ENCODE measurements around the gene CAND2.
A peak's percentile ranks its signal among the peaks of the same experiment; 100 is the strongest.

Gene CAND2

DNA sequence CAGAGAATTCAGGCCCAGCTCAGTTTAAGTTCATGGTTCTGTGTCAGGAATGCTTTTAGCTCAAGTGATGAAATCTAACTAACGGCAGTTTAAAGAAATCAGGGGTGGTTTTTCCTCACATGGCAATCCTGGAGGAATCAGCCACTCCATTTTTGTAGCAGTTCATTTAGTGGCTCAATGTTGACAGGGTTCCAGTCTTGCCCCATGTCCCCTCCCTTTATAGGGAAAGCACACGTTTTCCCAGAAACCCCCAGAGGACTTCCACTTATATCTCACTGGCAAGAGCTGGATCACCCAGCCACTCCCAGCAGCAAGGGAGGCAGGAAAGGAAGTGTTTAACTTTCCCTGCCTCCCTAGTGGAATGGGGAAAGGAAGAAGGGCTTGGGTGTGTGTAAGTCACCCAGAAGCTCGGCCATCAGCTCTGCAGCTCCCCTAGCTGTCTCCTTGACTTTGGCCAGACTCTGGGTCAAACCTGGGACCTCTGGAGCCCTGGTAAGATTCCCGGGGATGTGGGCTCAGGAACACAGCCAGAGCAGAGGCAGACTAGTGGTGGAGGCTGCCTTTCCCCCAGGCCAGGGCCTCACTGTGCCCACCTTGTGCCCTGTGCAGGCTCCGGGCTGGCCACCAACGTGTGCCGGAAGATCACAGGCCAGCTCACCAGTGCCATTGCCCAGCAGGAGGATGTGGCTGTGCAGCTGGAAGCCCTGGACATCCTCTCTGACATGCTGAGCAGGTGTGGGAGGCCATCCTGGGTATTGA, 11.3 kb downstream of the CAND2 start:
- no peak for DNase-seq

DNA sequence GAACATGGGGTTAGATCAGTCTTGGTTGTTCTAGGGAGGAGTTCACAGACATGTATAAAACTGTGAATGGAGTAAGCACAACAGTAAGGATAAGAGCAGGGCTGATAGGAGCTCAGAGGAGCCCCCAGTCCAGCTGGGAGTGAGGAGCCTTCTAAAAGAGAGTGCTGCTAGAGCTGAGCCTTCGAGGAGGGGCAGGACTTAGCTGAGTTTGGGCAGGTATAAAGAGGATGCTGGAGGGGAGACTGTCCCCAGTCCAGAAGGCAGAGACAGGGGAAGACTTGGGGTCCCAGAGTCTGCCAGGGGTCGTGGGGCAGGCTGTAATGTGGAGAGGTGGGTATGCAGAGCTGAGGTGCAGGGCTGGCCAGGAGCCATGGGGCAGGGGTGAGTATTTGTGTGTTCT, 12.1 kb downstream of the CAND2 start:
- no peak for DNase-seq

DNA sequence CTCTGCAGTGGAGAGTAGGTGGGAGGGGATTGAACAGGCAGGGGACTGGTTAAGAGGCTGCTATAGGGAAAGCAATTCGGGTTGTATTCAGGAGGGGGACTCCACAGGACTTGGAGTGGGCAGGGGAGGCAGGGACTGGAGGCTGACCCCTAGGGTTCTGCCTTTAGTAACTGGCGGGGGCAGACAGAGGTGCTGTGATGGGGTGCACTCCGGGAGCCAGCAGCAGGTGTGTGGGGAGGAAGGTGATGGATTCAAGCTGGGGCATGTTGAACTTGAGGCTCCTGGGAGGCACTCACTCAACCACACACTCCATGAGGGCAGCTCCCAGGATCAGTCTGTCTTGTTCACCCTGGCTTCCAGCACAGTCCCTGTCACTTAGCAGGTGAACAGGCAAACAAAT, 12.5 kb downstream of the CAND2 start:
- no peak for DNase-seq

DNA sequence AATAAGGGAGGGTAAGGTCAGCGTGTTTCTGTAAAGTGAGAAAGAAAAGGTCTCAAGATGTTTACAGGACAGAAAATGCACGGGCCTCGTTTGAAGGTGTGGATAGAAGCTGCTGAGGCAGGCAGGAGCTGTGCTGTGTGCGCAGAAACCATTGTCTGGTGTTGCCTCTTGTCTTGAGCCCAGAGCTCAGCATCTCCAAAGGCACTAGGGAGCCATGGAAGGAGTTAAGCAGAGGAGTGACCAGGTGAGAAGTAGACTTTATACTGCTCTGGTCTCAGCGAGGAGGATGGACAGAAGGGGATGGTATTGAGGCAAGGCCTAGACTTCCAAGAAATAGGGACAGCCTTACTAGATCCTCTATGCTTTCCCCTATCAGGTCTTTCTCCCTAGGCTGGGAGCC, 13.0 kb downstream of the CAND2 start:
- no peak for DNase-seq

DNA sequence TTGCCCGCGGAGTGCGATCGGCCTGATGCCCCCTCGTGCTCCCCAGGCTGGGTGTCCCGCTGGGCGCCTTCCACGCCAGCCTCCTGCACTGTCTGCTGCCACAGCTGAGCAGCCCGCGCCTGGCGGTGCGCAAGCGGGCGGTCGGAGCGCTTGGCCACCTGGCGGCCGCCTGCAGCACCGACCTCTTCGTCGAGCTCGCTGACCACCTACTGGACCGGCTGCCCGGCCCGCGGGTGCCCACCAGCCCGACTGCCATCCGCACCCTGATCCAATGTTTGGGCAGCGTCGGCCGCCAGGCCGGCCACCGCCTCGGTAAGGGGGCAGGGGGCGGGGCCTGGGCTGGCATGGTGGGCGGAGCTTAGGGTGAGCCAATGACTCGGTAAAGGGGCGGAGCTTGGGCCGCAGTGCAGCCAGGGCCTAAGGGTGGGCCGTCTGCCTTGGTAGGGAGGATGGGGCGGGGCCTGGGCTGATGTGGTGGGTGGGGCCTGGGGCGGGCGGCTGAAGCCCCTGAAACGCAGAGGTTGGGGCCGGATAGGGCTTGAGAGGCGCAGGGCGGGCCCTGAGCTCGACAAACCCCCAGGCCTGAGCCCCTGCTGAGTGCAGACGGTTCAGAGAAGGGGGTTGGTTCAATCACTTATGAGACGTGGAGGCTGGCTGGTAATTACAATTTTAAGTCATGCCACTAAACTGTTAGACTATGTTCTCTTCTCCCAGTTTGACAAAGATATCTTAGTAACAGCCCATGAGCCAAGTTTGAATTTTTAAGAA, 13.7 kb downstream of the CAND2 start:
- DNase-seq: peak; percentile 94

DNA sequence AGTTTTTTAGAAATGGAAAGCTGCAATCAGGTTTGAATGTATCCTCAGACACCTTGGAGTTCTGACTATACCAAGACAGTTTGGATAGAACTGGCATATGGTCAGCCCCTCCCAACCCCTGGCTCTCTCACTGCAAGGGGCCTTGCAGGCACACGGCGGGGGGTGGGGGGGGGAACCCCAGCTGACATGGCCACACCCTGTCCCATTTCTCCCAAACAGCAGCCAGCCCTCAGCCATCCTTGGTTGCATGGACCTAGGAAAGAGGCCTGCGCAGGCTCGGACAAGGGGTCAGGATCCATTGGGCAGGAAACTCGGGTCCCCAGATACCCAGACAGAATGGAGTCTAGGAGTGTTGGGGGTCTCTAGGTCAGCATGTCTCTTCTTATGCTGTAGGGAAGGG, 14.5 kb downstream of the CAND2 start:
- DNase-seq: no peak

DNA sequence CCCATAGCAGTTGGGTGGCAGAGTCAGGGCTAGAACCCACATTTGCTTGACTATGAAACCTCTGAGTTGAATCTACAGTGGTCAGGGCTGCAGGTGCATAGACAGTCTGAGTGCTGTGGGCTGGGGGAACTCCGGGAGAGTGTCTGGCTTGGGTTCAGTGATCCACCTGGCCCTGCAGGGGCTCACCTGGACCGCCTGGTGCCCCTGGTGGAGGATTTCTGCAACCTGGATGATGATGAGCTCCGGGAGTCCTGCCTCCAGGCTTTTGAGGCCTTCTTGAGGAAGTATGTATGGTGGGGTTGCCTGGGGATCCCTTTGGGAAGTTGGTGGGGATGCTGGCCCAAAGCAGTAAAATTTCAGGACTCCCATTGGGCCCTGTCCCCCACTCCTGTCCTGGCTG, 16.3 kb downstream of the CAND2 start:
- DNase-seq: no peak

DNA sequence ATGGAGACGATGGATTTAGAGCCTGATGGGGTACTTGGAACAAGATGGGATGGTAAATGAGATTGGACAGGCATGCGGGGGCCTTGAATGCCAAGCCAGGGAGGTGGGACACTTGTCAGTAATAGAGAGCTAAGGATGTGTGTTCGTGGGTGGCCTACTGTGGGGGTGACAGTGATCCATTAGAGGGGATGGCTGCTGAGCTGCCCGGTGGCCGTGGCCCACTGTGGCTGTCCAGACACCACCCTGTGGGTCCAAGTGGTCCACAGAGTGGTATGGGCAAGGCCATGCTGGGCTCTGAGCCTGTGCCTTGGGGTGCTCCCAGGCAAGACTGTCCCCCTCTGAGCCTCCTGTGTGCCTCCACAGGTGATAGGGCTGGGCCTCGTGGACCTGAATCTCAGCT, 17.5 kb downstream of the CAND2 start:
- DNase-seq: no peak

DNA sequence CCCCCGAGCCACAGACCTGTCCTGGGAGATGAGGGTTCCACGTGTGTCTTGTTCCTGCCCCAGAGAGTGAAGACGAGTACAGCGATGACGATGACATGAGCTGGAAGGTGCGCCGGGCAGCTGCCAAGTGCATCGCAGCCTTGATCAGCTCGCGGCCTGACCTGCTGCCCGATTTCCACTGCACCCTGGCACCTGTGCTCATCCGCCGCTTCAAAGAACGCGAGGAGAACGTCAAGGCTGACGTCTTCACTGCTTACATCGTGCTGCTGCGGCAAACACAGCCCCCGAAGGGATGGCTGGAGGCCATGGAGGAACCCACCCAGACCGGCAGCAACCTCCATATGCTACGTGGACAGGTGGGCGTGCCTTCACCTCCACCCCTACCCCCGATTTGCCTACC, 18.6 kb downstream of the CAND2 start:
- DNase-seq: no peak

DNA sequence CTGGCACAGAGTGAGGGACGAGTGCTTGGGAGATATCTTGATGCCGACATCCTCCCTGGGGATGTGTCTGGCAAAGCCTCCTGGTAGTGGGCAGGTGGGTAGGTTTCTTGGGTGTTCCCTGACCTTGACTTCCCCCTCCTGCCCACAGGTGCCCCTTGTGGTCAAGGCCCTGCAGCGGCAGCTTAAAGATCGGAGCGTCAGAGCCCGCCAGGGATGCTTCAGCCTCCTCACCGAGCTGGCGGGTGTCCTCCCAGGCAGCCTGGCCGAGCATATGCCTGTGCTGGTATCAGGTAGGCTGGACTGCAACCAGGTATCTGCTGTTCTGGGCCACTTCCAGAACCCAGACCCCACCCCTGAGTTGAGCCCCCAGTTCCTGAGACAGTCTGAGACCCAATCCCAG, 19.2 kb downstream of the CAND2 start:
- DNase-seq: no peak

DNA sequence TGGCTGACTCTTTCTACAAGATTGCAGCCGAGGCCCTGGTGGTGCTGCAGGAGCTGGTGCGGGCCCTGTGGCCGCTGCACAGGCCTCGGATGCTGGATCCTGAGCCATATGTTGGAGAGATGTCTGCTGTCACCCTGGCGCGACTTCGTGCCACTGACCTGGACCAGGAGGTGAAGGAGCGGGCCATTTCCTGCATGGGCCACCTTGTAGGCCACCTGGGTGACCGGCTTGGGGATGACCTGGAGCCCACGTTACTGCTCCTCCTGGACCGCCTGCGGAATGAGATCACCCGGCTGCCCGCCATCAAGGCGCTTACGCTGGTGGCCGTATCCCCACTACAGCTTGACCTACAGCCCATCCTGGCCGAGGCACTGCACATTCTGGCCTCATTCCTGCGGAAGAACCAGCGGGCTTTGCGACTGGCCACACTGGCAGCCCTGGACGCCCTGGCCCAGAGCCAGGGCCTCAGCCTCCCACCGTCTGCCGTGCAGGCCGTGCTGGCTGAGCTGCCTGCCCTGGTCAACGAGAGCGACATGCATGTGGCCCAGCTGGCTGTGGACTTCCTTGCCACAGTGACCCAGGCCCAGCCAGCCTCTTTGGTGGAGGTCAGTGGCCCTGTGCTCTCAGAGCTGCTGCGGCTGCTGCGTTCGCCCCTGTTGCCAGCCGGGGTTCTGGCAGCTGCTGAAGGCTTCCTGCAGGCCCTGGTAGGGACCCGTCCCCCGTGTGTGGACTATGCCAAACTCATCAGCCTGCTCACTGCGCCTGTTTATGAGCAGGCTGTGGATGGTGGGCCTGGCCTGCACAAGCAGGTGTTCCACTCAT, 20.3 kb downstream of the CAND2 start:
- no peak for DNase-seq

DNA sequence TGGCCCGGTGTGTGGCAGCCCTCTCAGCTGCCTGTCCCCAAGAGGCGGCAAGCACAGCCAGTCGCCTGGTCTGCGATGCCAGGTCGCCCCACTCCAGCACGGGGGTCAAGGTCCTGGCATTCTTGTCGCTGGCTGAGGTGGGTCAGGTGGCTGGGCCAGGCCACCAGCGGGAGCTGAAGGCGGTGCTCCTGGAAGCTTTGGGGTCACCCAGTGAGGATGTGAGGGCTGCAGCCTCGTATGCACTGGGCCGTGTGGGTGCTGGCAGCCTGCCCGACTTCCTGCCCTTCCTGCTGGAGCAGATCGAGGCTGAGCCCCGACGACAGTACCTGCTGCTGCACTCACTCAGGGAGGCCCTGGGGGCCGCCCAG, 20.8 kb downstream of the CAND2 start:
- no peak for DNase-seq

DNA sequence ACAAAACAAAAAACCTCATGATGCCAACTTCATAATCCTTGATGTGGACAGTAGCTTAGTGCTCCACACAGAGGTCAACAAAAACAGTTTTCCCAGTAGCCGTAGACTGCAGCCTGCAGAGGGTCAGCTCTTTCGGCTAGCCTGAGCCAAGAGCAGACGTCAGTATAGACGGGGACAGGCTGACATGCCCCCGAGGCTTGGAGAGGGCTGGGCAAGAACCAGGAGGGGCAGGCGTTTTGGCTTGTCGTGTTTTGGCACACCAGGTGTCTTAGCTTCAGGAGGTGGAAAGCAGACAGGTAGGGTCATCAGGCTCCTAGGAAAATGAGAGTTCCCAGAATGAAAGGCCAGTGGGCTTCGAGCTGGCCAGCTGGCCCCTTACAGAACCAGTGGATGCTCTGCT, 21.8 kb downstream of the CAND2 start:
- DNase-seq: no peak

DNA sequence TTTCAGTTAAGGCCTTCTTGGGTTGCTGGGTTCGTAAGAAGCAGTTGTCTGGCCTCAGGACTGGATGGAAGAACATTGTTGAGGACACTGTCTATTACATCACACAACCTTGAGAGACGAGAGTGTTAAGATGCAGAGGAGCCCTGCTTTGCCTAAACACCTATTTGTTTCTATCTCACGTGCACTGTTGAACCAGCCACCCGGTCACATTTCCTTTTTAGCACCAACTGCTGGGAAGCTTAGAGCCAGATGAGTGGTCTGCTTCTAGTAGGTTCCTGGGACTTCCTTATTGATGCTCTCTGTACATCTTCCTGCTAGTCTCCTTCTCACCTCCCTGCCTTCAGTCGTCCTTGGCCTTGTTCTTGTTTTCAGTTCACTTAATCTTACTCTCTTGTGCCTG, 22.3 kb downstream of the CAND2 start:
- DNase-seq: no peak

DNA sequence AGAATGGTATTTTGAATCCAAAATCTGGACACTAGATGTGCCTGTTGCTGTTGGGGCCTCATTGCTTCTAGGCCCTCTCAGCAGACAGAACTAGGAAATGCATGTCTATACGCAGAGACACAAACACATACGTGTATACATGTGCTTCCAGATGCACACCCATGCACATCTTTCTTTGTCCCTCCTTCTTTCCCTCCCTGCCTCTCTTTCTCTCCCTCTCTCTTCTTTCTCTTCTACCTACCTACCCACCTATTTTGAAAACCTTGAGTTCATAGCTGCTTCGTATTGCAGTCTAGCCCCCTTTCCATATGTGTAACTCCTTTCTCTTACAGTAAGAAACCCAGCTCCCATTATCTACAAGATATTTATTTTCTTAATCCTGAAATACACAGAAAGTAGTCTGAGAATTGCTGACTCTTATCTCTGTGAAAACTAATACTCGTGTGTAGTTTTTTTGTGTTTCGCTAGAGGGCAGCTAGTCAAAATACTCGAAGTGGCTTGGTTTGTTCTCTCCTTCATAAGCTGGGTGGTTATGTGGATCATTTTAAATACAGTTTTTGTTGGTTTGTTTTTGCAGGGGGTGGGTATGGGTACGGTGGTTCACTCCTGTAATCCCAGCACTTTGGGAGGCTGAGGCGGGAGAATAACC, 26.4 kb downstream of the CAND2 start:
- no peak for DNase-seq

DNA sequence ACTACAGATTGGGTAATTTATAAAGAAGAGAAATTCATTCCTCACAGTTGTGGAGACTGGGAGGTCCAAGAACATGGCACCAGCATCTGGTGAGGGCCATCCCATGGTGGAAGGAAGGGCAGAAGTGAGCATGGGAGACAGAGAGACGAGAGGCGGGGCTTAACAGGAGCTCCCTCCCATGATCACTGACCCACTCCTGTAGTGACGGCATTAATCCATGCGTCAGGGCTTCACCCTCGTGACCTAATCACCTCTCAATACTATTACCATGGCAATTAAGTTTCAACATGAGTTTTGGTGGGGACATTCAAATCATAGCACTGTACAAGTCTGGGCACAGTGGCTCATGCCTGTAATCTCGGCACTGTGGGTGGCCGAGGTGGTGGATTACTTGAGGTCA, 27.8 kb downstream of the CAND2 start:
- DNase-seq: no peak

DNA sequence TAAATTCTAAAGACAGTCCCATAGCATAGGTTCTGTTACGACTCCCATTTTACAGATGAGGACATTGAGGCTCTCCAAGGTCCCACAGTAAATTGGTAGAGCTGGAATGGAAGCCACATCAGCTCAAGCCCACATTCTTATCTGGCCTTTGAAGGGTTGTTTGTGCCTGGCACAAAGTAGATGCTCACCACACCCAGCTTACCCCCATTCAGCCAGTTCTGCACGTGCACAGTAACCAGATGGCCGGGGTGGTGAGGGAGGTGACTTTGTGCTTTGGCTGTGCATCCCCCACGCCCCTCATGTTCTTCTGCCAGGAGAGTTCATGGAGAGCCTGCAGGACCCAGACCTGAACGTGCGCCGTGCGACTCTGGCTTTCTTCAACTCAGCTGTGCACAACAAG, 28.7 kb downstream of the CAND2 start:
- DNase-seq: no peak

DNA sequence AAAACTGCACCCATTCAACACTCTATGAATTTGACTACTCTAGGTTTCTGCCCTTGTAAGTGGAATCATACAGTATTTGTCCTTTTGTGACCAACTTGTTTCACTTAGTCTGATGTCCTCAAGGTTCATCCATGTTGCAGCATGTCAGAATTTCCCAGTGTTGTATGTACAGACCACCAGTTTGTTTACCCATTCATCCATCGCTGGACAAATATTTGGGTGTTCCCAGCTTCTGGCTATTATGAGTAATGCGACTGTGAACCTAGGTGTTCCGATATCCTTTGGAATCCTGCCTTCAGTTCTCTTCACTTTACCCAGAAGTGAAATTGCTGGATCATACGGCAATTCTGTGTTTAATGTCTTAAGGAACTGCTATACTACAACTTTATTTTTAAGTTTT, 32.3 kb downstream of the CAND2 start:
- no peak for DNase-seq

DNA sequence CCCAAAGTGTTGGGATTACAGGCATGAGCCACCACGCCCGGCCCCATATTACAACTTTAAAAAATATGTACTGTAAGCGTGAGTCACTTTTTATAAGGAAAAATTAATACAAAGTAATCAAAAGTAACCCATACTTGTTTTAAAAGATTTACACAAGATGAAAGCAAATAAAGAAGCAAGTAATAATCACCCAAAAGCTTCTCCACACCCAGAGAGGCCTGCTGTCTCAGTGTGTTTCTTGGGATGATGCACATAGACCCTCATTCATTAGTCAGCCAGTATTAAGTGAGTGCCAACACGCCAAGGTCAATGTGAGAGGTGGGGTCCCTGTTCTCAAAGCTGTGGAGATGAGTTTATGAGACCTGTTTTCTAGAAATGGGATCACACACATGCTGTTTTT, 32.9 kb downstream of the CAND2 start:
- DNase-seq: no peak

DNA sequence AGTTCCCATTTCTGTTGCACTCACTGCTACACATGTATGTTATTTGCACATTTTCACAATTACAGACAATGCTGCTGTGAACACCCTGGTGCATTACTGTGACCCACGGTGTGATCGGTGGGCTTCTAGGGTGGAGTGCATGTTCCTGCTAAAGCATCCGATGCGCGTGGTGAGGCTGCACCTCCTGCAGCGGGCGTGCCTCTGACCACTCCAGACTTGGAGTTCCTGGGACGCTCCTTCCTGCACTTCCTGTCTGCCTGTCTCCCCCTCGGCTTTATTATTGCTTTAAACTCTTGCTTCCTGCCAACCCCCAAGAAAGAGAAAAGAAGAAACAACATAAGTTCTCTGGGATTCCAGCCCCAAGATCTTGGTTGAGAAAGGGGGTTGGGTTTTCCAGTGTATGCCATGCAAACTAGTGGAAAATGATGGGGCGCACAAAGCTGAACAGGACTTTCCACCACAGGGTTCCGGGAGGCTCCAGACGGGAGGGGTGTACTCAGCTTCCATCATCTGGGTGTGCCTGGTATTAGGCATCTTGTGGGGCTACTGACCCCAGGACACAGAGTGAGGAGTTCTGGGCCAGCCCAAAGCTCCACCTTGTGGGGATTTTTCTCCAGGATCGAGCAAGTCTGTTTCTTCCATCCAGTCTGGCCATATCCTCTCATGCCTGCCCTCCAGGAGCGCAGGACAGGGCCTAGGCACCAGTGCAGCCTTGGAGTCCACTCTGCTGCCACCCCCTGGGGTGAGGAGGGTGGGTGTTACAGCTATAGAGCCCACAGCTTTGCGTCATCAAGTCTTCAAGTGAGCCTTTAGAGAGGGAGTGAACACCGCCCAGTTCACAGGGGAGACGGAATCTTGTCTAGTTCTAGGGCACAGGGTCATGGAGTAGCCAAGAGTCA, 33.7 kb downstream of the CAND2 start:
- DNase-seq: no peak

DNA sequence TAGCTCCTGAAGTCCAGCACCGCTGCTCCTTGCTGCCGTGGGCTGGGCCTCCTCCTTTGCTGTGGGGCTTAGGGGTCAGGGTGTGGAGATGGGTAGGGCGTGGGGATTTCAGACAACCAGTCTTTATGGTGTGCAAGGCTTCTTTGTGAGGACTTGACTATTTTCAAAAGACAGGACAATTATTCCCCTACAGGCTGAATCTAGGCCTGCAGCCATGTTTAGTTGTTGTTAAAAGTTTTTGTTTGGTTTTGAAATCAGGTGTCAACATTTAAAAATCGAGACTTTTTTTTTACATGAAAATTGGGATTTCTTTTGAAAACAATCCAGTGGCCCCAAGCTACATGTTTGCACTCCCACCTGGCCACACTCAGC, 34.3 kb downstream of the CAND2 start:
- no peak for DNase-seq

DNA sequence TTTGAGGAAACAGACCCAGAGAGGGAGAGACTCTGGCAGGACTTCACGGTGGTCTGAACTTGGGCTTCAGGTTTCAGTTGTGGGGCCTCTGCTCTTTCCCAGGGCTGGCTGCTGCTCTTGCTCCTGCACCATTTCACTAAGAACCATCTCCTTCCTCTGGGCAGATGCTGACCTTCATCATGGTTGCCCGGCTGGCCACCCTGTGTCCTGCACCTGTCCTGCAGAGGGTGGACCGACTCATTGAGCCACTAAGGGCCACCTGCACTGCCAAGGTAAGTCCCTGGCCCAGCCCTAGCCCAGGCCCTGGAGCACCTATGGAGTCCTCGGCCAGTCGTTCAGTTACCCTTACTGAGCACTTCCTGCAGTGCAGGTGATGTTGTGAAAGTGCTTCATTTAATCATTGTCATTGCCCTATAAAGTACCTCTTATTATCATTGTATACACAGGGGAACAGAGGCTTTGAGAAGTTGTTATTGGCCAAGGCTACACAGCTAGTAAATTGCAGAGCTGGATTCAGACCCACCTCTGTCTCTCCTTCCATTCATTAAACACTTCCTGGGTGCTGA, 34.9 kb downstream of the CAND2 start:
- DNase-seq: no peak

Data from CD4-positive, alpha-beta T cell treated with Interferon gamma for 1 hour (primary cell).